Vagina (tissue), 2 donors: ENCODE measurements around the gene SLC25A20. TPM values are rescaled to one million over a fixed set of nuclear protein-coding genes. Genes with fewer than 3 reads are reported as not detected.
A peak's percentile ranks its signal among the peaks of the same experiment; 100 is the strongest.

ENCODE experiments used
- DNase-seq, 2 donors: peaks; one replicate each; pipeline ENCODE4 v3.0.0-alpha.2; 2017; ENCODE audit errors: extremely low spot score in 2 of 2
- H3K27ac ChIP-seq: fragments of 200-600 bp; sonication (generic); one replicate; pipeline ENCODE4 v1.5.1; 2019
- H3K27me3 ChIP-seq: fragments of 200-600 bp; sonication (generic); one replicate; pipeline ENCODE4 v1.5.1; 2019
- H3K36me3 ChIP-seq, 2 donors: fragments of 200-600 bp; sonication (generic); one replicate each; pipeline ENCODE4 v1.5.1; 2017 to 2019
- H3K4me1 ChIP-seq: fragments of 200-600 bp; sonication (generic); one replicate; pipeline ENCODE4 v1.5.1; 2019
- H3K4me3 ChIP-seq, 2 donors: fragments of 200-600 bp; sonication (generic); 1 replicate in 1 of 2; 2 replicates in 1 of 2; pipeline ENCODE4 v1.5.1; 2016 to 2019
- H3K9me3 ChIP-seq: fragments of 200-600 bp; sonication (generic); one replicate; pipeline ENCODE4 v1.5.1; 2019
- CTCF ChIP-seq, 3 experiments: fragments of 450-650 bp in 2 of 3; fragments of 200-600 bp in 1 of 3; sonication (generic) in 1 of 3; IDR thresholded peaks; one replicate each; pipeline ENCODE4 v1.5.1; 2017 to 2019; ENCODE audit warnings: antibody characterized with exemption in 3 of 3, mild to moderate bottlenecking in 2 of 3, moderate library complexity in 2 of 3
- POLR2A ChIP-seq, 2 donors: fragments of 450-650 bp; IDR thresholded peaks; one replicate each; pipeline ENCODE4 v1.6.1; 2017; ENCODE audit warnings: antibody characterized with exemption in 2 of 2, mild to moderate bottlenecking in 2 of 2, moderate library complexity in 2 of 2
- POLR2AphosphoS5 ChIP-seq, 2 donors: sonication (generic); formaldehyde crosslinking; IDR thresholded peaks; one replicate each; pipeline ENCODE4 v1.9.0; 2017; ENCODE audit warnings: antibody characterized with exemption in 2 of 2, mild to moderate bottlenecking in 2 of 2, low read depth in 1 of 2; ENCODE audit not compliant: insufficient read depth in 1 of 2
- intact Hi-C: fragments of 100-400 bp; cut with DNase I; formaldehyde crosslinking; loops from one replicate; pipeline ENCODE4 v1.15.1; 2023
- total RNA-seq: library from RNA; depleted of rRNA; stranded (reverse); fragments of >200 nt; gene quantifications from one replicate; pipeline ENCODE4 v1.2.3, GENCODE V29; 2016

The SLC25A20 gene
- total RNA-seq, 1 donor from 2014 or later: 24.1 TPM

GRCh38 chr3:48855681-48856447 is 42.8 kb downstream of the SLC25A20 start:
- no peaks in the 10 kb centered on the region for H3K9me3 ChIP-seq
- H3K4me1 ChIP-seq: no peaks in the 10 kb centered on the region
- intact Hi-C loops: no loop called here
- no peaks in the 10 kb centered on the region for H3K27me3 ChIP-seq
- H3K4me3 ChIP-seq: no peak overlapping the region
- H3K36me3 ChIP-seq: peaks cover 0 to 17% of the 10 kb centered on the region in 2 donors
- TF ChIP-seq POLR2AphosphoS5 (IDR thresholded peaks at IDR 0.05; ENCODE audit: insufficient read depth in 1 of 2, low read depth in 1 of 2) (no peak), CTCF (IDR thresholded peaks at IDR 0.05) (no peak), POLR2A (IDR thresholded peaks at IDR 0.05) (no peak)
- DNase-seq: no peak
- no peak overlapping the region for H3K27ac ChIP-seq

GRCh38 chr3:48852151-48852550 is 46.5 kb downstream of the SLC25A20 start:
- Histone ChIP-seq H3K4me3 (no peak overlapping the region), H3K36me3 (peaks cover 0 to 4% of the 10 kb centered on the region in 2 donors)
- TF ChIP-seq CTCF (IDR thresholded peaks at IDR 0.05): no peak
- no peak for TF ChIP-seq POLR2A (IDR thresholded peaks at IDR 0.05)
- no peak for TF ChIP-seq POLR2AphosphoS5 (IDR thresholded peaks at IDR 0.05; ENCODE audit: insufficient read depth in 1 of 2, low read depth in 1 of 2)

GRCh38 chr3:48851407-48851806 is 47.3 kb downstream of the SLC25A20 start:
- Histone ChIP-seq H3K4me3 (no peak overlapping the region), H3K36me3 (no peaks in the 10 kb centered on the region), H3K27me3 (no peaks in the 10 kb centered on the region), H3K27ac (no peak overlapping the region), H3K9me3 (no peaks in the 10 kb centered on the region), H3K4me1 (peaks cover 11% of the 10 kb centered on the region)
- intact Hi-C loops: no loop called here
- no peak for DNase-seq
- TF ChIP-seq CTCF (IDR thresholded peaks at IDR 0.05) (no peak), POLR2AphosphoS5 (IDR thresholded peaks at IDR 0.05; ENCODE audit: insufficient read depth in 1 of 2, low read depth in 1 of 2) (no peak), POLR2A (IDR thresholded peaks at IDR 0.05) (no peak)

More at GRCh38 chr3:48852151-48852550, 46.5 kb downstream of the SLC25A20 start:
- Histone ChIP-seq H3K27me3 (no peaks in the 10 kb centered on the region), H3K4me1 (peaks cover 7% of the 10 kb centered on the region), H3K9me3 (no peaks in the 10 kb centered on the region), H3K27ac (no peak overlapping the region)
- DNase-seq: no peak
- intact Hi-C loops: no loop called here

- TF ChIP-seq CTCF (IDR thresholded peaks at IDR 0.05): no peak
- TF ChIP-seq POLR2A (IDR thresholded peaks at IDR 0.05): no peak
- no peak for TF ChIP-seq POLR2AphosphoS5 (IDR thresholded peaks at IDR 0.05; ENCODE audit: insufficient read depth in 1 of 2, low read depth in 1 of 2)
- H3K4me1 ChIP-seq: peaks cover 27% of the 10 kb centered on the region
- H3K9me3 ChIP-seq: no peaks in the 10 kb centered on the region
- DNase-seq: no peak
- no peaks in the 10 kb centered on the region for H3K27me3 ChIP-seq
- intact Hi-C loops: no loop called here
- peak overlapping the region; percentile 97 for H3K27ac ChIP-seq
- no peaks in the 10 kb centered on the region for H3K36me3 ChIP-seq
- H3K4me3 ChIP-seq: no peak overlapping the region
Observed at GRCh38 chr3:48848816-48849515, 49.7 kb downstream of the SLC25A20 start.
